ENCODE data around the gene CDY1B.
"Not testable (repeated sequence)": the region's sequence is repeated elsewhere in the genome, so short reads cannot be mapped to it uniquely, and the experiment has no call there.

The CDY1B gene, protein sequence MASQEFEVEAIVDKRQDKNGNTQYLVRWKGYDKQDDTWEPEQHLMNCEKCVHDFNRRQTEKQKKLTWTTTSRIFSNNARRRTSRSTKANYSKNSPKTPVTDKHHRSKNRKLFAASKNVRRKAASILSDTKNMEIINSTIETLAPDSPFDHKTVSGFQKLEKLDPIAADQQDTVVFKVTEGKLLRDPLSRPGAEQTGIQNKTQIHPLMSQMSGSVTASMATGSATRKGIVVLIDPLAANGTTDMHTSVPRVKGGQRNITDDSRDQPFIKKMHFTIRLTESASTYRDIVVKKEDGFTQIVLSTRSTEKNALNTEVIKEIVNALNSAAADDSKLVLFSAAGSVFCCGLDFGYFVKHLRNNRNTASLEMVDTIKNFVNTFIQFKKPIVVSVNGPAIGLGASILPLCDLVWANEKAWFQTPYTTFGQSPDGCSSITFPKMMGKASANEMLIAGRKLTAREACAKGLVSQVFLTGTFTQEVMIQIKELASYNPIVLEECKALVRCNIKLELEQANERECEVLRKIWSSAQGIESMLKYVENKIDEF

DNA sequence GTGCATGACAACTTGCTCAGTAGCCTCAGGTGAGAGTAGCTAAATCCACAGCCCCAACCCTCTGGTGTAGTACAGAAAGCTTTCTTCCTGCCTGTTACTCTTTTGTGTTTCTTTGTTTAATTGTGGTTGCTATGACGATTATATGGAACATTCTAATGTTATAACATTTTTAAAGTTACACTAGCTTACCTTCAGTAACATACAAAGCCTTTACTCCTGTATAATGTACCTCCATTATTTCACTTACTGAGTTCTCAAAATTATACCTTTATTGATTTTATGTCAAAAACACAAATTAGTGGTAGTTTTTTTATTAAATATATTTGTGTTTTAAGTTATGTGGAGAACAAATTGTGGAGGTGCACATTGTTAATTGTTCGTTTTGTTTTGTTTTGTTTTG is at the start of gene CDY1B:
Gene CDY1B, minus strand, starts transcription at position 101 of the 400 bp plus-strand sequence. CDS start 331 bp downstream, outside the sequence.
- not testable (repeated sequence) for DNase-seq

DNA sequence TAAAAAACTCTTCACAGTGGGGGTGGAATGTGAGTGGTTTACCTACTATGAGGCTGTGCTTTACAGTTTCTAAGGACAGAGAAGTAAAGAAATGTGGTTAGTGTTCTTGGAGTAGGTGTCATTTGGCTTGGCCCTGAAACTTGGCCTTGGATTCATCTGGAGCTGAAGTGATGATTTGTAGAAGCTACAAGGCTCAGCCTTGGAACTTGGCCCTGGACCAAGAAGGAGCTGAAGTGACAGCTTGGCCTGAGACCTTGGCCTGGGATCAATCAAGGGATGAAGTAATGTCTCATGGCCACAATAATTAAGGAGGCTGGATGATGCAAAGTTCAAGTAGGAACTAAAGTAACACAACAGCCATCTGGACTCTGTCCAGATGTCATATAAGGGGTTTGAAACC is 1.7 kb upstream of the CDY1B start:
- not testable (repeated sequence) for DNase-seq

DNA sequence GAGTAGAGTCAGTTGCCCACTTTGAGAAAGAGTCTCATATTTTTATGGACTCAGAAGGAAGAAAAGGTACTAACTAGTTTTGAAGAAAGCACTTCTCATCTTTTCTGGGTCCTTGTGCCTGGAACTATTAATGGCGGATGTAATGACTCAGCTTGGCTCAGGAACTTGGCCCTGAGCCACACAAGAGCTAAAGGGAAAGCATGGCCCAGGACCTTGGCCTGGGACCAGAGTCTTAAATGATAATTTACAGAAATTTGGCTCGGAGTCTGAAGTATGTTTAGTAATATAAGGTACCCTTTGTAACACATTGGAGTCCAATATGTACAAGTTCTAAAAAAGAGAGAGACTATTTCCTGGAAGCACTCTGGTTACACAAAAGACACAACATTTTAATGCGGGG is 4.6 kb downstream of the CDY1B start:
- DNase-seq = not testable (repeated sequence)

DNA sequence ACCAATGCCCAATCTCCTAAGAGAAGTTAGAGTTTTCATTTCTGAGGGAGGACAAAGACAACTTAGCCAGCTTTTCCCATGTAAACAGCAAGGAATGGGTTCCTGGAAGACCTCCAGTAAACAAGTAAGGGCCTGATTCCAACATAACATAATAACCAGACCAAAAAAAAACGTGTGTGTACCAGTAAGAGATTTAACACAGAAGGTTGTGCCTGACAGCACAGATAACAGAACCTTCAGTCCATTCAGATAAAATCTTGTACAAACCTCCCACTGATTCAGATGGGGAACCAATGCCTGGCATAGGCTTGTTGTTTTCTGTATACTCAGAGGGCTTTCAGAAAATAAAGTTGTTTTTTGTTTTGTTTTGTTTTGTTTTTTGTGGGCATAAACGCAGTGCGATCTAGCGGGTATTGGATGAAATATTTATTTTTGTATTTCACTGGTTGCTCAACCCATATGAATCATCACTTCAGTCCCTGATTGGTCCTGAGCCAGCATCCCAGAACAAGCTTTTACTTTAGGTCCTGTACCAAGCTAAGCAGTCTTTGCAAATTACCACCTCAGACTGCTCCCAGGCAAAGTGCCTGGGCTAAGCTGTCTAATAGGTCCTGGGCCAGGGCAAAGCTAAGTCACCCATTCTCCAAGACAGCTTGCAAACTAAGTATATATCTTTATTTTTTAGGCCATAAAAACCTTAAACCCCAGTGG is 8.7 kb downstream of the CDY1B start:
- DNase-seq = not testable (repeated sequence)

DNA sequence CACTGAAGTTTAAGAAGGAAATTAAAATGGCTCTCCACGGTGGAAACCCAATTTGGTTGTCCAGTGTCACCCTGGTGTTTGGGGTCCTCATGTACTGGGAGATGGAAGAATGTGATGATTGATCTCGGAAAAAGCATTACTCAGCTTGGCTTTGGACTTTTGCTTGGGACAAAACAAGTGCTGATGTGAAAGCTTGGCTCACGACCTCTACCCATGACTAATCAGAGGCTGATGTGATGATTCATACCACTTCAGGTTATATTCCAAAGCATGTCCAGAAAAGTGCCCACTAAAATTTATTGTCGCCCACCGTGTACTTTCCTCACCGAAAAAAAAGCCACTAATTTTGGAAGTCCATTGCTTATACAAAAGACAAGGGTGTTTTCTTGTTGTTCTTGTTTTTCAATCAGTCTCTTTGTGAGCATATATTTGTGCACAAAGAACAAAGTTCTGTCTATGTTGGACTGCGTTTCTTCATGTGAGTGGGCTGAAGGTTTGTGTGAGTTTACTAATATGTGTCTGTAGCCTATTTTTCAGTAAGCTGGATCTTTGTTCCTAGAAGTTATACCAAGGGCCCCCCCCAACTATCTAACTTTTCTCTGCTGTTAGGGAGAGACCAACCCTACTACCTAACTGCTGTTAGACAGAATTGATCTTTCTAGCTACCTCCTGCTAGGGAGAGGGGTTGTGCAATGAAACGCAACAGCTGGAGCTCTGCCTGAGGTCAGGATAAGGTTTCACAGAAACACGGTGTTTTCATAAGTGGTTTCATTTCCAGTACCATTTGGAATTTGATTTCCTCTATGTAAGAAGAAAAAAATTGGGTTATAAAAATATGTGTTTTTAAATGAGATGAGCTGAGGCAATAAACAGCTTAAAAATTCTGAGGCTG is 21.4 kb downstream of the CDY1B start:
- not testable (repeated sequence) for DNase-seq

Measured in NCI-H69 (cell line).